AG04450 (cell line): Measurements from ENCODE around the gene TYRO3. TPM values are rescaled to one million over a fixed set of nuclear protein-coding genes. Genes with fewer than 3 reads are reported as not detected.
"Not testable (repeated sequence)": the region's sequence is repeated elsewhere in the genome, so short reads cannot be mapped to it uniquely, and the experiment has no call there.

Source experiments
- CTCF ChIA-PET: fragments of 300-600, 350-600 bp; formaldehyde crosslinking; extraction: SDS; loops from one replicate; lab custom pipeline; 2022; ENCODE audit warnings: antibody characterized with exemption, inconsistent platforms; lab: Charles Lee
- POLR2A ChIA-PET: fragments of 350-600 bp; formaldehyde crosslinking; extraction: SDS; loops from one replicate; lab custom pipeline; 2021; ENCODE audit warnings: antibody characterized with exemption, inconsistent platforms; lab: Yijun Ruan, JAX
- DNase-seq: peaks from one replicate; pipeline ENCODE4 v3.0.0-alpha.2; 2011; ENCODE audit warnings: low read depth, low spot score
- H3K27ac ChIP-seq: one replicate; pipeline ENCODE4 v1.5.1; 2012; ENCODE audit warnings: low read depth, low read length, control low read depth
- H3K27me3 ChIP-seq: one replicate; pipeline ENCODE4 v1.6.0; 2012; ENCODE audit warnings: low read length; ENCODE audit not compliant: control insufficient read depth, insufficient read depth
- H3K4me3 ChIP-seq: 2 replicates; pipeline ENCODE4 v1.5.1; 2011; ENCODE audit warnings: mild to moderate bottlenecking, low read depth, low read length, control low read depth
- H3K9me3 ChIP-seq: 2 replicates; pipeline ENCODE4 v1.5.1; 2012; ENCODE audit warnings: low read length; ENCODE audit not compliant: control insufficient read depth, insufficient read depth
- polyA plus RNA-seq: library from polyadenylated mRNA; depleted of rRNA; stranded (reverse); fragments of >200 nt; gene quantifications from 2 replicates; pipeline ENCODE4 v1.2.3, GENCODE V29; 2011
- TF ChIP-seq, protein P1 (sequence below): IDR thresholded peaks from 2 replicates; pipeline ENCODE4 v1.5.1; 2011; ENCODE audit warnings: low read depth, low read length, control low read depth, inconsistent platforms

TYRO3 gene
- polyA plus RNA-seq, 1 experiment = 21.0 TPM

DNA sequence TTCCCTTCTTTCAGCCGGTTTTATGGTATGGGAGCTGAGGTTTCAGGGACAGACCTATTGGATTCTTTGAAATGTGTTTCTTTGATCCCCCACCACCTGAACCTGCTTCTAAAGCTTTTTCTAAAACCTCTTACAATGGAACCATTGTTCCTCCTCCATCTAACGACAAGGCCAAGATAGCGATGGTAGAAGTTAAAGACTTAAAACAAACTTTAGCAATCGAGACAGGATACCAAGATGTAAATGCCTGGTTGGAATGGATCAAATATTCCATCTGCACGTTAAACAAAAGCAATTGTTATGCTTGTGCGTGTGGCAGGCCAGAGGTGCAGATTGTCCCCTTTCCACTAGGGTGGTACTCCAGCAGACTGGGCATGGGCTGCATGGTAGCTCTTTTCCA, 32.2 kb downstream of the TYRO3 start:
- DNase-seq, H3K9me3 ChIP-seq, H3K4me3 ChIP-seq, POLR2A ChIA-PET, H3K27ac ChIP-seq, H3K27me3 ChIP-seq: not testable (repeated sequence)
- CTCF ChIA-PET = interaction anchor here (1.0 to 1.4 kb wide), 2 partner anchors 12 to 33 kb away, joined by 3 to 5 read pairs; no protein-coding TSS in a partner anchor

DNA sequence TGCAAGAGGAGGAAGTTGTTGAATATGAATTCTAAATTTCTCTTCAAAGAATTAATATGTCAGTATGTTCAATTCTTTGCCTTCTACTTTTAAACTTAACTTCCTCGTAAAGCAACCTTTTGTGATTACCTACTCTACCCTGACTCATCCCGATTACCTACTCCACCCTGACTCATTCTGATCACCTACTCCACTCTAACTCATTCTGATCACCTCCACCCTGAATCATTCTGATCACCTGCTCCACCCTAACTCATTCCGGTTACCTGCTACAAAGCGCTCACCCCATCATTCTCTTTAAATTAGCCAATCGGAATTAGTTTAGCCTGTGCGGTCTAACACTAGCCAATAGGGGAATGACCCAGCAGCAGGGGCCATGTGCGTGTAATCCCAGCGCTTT, 33.7 kb downstream of the TYRO3 start:
- CTCF ChIA-PET, DNase-seq, H3K27me3 ChIP-seq, H3K4me3 ChIP-seq, H3K27ac ChIP-seq, H3K9me3 ChIP-seq, POLR2A ChIA-PET: not testable (repeated sequence)

GRCh38 chr15:41594801-41595746, 36.1 kb downstream of the TYRO3 start:
- ChIA-PET CTCF (interaction anchor here (1.5 to 2.0 kb wide), 2 partner anchors 9 to 37 kb away, joined by 5 to 11 read pairs; no protein-coding TSS in a partner anchor), POLR2A (no interaction called here)
- peaks cover 2% of the 10 kb centered on the region for H3K27me3 ChIP-seq
- DNase-seq = no peak
- no peak overlapping the region for H3K4me3 ChIP-seq
- no peak overlapping the region for H3K27ac ChIP-seq
- no peaks in the 10 kb centered on the region for H3K9me3 ChIP-seq
- TF ChIP-seq, protein P1, sequence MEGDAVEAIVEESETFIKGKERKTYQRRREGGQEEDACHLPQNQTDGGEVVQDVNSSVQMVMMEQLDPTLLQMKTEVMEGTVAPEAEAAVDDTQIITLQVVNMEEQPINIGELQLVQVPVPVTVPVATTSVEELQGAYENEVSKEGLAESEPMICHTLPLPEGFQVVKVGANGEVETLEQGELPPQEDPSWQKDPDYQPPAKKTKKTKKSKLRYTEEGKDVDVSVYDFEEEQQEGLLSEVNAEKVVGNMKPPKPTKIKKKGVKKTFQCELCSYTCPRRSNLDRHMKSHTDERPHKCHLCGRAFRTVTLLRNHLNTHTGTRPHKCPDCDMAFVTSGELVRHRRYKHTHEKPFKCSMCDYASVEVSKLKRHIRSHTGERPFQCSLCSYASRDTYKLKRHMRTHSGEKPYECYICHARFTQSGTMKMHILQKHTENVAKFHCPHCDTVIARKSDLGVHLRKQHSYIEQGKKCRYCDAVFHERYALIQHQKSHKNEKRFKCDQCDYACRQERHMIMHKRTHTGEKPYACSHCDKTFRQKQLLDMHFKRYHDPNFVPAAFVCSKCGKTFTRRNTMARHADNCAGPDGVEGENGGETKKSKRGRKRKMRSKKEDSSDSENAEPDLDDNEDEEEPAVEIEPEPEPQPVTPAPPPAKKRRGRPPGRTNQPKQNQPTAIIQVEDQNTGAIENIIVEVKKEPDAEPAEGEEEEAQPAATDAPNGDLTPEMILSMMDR = no peak

GRCh38 chr15:41596972-41597371, 38.0 kb downstream of the TYRO3 start:
- DNase-seq = no peak
- no peak overlapping the region for H3K27ac ChIP-seq
- ChIA-PET POLR2A (interaction anchor here (0.7 kb wide), 1 partner anchor 11 kb away, joined by 5 read pairs; no protein-coding TSS in a partner anchor), CTCF (interaction anchor here (0.6 kb wide), 1 partner anchor 306 kb away, joined by 5 read pairs; no protein-coding TSS in a partner anchor)
- H3K9me3 ChIP-seq = no peaks in the 10 kb centered on the region
- no peak overlapping the region for H3K4me3 ChIP-seq
- peaks cover 2% of the 10 kb centered on the region for H3K27me3 ChIP-seq
- TF ChIP-seq, protein P1 = no peak

DNA sequence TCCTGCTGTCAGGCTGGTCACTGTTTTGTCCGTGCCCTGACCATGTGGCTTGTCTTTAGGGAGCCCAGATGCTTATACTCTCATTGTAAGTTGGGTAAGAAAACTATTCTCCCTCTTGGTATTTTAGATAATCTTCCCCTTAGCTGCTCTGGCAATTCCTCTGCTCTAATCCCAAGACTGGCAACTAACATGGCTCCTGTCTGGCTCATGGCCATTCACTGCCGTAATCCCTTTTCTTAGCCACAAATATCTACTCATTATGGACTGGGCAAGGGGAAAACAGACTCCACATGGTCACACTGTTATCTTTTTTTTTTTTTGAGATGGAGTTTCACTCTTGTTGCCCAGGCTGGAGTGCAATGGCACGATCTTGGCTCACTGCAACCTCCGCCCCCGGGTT, 38.8 kb downstream of the TYRO3 start:
- ChIA-PET CTCF (no interaction called here), POLR2A (no interaction called here)
- Histone ChIP-seq H3K27ac (no peak overlapping the region), H3K27me3 (peaks cover under 1% of the 10 kb centered on the region), H3K9me3 (no peaks in the 10 kb centered on the region), H3K4me3 (no peak overlapping the region)
- no peak for DNase-seq
- TF ChIP-seq, protein P1 = no peak

DNA sequence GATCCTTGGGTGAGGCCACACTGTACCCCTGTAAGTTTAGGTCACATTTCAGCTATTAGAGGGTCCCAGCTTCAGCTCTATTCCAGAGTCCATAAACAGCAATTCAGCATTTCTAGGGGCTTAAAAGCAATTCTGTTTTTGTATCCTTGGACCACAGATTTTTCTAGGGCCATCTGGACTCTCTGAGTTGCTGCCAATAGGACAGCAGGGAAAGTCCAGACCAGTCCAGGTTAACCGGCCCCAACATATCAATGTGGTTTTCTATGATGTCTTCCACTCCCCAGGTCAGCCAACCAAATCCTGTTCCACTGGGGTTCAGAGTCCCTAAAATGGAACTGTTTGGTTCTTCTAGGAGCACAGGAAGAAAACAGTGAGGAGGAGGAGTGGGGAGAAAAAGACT, 40.0 kb downstream of the TYRO3 start:
- H3K9me3 ChIP-seq = no peaks in the 10 kb centered on the region
- ChIA-PET CTCF (no interaction called here), POLR2A (interaction anchor here (0.7 kb wide), 1 partner anchor 21 kb away, joined by 7 read pairs; no protein-coding TSS in a partner anchor)
- DNase-seq = no peak
- TF ChIP-seq, protein P1 = no peak
- no peak overlapping the region for H3K4me3 ChIP-seq
- H3K27me3 ChIP-seq = no peaks in the 10 kb centered on the region
- no peak overlapping the region for H3K27ac ChIP-seq
